NK-92 (cell line): ENCODE measurements around the gene IFNL1.
"Not testable (repeated sequence)": the region's sequence is repeated elsewhere in the genome, so short reads cannot be mapped to it uniquely, and the experiment has no call there.

Experiments used
- DNase-seq: peaks from one replicate; lab custom pipeline; 2025; ENCODE audit not compliant: unreplicated experiment; lab: John Stamatoyannopoulos, UW

The IFNL1 gene

GRCh38 chr19:39270036-39270871 is 26.0 kb upstream of the IFNL1 start:
- no peak for DNase-seq

GRCh38 chr19:39273859-39274258 is 22.3 kb upstream of the IFNL1 start:
- DNase-seq, result not testable (repeated sequence)

- no peak for DNase-seq
Measured at GRCh38 chr19:39275578-39275977, 20.6 kb upstream of the IFNL1 start.

GRCh38 chr19:39276740-39277139 is 19.5 kb upstream of the IFNL1 start:
- no peak for DNase-seq

GRCh38 chr19:39277598-39277997 is 18.6 kb upstream of the IFNL1 start:
- no peak for DNase-seq

GRCh38 chr19:39282021-39282420 is 14.2 kb upstream of the IFNL1 start:
- no peak for DNase-seq

GRCh38 chr19:39284032-39284431 is 12.2 kb upstream of the IFNL1 start:
- no peak for DNase-seq

- DNase-seq, result no peak
Measured at GRCh38 chr19:39293394-39293793, 2.8 kb upstream of the IFNL1 start.

- DNase-seq, result no peak
Measured at GRCh38 chr19:39296906-39297305, 699 bp downstream of the IFNL1 start.

GRCh38 chr19:39297931-39298634 is 1.9 kb downstream of the IFNL1 start:
- DNase-seq, result no peak

GRCh38 chr19:39299404-39299803 is 3.2 kb downstream of the IFNL1 start:
- DNase-seq, result no peak

- no peak for DNase-seq
Measured at GRCh38 chr19:39299832-39300231, 3.6 kb downstream of the IFNL1 start.

- no peak for DNase-seq
Measured at GRCh38 chr19:39301021-39301420, 4.8 kb downstream of the IFNL1 start.

GRCh38 chr19:39301562-39301961 is 5.4 kb downstream of the IFNL1 start:
- DNase-seq, result no peak

- no peak for DNase-seq
Measured at GRCh38 chr19:39303373-39304184, 7.4 kb downstream of the IFNL1 start.

- no peak for DNase-seq
Measured at GRCh38 chr19:39304185-39304513, 7.9 kb downstream of the IFNL1 start.

GRCh38 chr19:39304701-39305571 is 8.7 kb downstream of the IFNL1 start:
- DNase-seq, result no peak

GRCh38 chr19:39306075-39306474 is 9.9 kb downstream of the IFNL1 start:
- DNase-seq, result no peak

- DNase-seq, result no peak
Measured at GRCh38 chr19:39307046-39307821, 11.0 kb downstream of the IFNL1 start.
